GM23338 (cell line): Measurements from ENCODE around the gene SGCD.
"Not testable (repeated sequence)": the region's sequence is repeated elsewhere in the genome, so short reads cannot be mapped to it uniquely, and the experiment has no call there.

ENCODE experiments used
- CREB1 ChIP-seq: fragments of 250-450 bp; sonication (Bioruptor Pico); IDR thresholded peaks from 2 replicates; pipeline ENCODE4 v1.5.0; 2020; ENCODE audit warnings: low read depth, mild to moderate bottlenecking, moderate library complexity
- CTCF ChIP-seq, 2 experiments: fragments of 200-600 bp in 1 of 2; sonication (generic) in 1 of 2; conservative IDR thresholded peaks; 2 replicates each; pipeline versions ENCODE4 v1.5.1 to v1.6.1; 2016 to 2017; ENCODE audit warnings: antibody characterized with exemption in 2 of 2, low read depth in 2 of 2, mild to moderate bottlenecking in 2 of 2, moderate library complexity in 1 of 2
- ETS1 ChIP-seq: IDR thresholded peaks from 2 replicates; pipeline ENCODE4 v1.6.1; 2016; ENCODE audit warnings: antibody characterized with exemption
- EZH2 ChIP-seq: fragments of 200-600 bp; sonication (generic); IDR thresholded peaks from one replicate; pipeline ENCODE4 v1.8.0; 2017; ENCODE audit warnings: antibody characterized with exemption, mild to moderate bottlenecking, low read depth; ENCODE audit not compliant: unreplicated experiment
- EZH2phosphoT487 ChIP-seq: fragments of 200-600 bp; sonication (generic); IDR thresholded peaks from one replicate; pipeline ENCODE4 v1.8.1; 2018; ENCODE audit warnings: antibody characterized with exemption; ENCODE audit not compliant: unreplicated experiment
- JUNB ChIP-seq: IDR thresholded peaks from one replicate; pipeline ENCODE4 v1.6.1; 2016; ENCODE audit warnings: antibody characterized with exemption; ENCODE audit not compliant: unreplicated experiment
- POLR2AphosphoS5 ChIP-seq: IDR thresholded peaks from 2 replicates; pipeline ENCODE4 v1.6.1; 2016; ENCODE audit warnings: antibody characterized with exemption, low read depth
- REST ChIP-seq: IDR thresholded peaks from one replicate; pipeline ENCODE4 v1.6.1; 2018; ENCODE audit warnings: antibody characterized with exemption; ENCODE audit not compliant: unreplicated experiment
- STAT1 ChIP-seq: IDR thresholded peaks from one replicate; pipeline ENCODE4 v1.6.1; 2016; ENCODE audit warnings: antibody characterized with exemption; ENCODE audit not compliant: unreplicated experiment
- ZNF114 ChIP-seq: fragments of 250-450 bp; sonication (Bioruptor Pico); IDR thresholded peaks from 2 replicates; pipeline ENCODE4 v1.5.0; 2020; ENCODE audit warnings: mild to moderate bottlenecking, moderate library complexity
- ZNF331 ChIP-seq: fragments of 250-450 bp; sonication (Bioruptor Pico); IDR thresholded peaks from 2 replicates; pipeline ENCODE4 v1.5.0; 2020; ENCODE audit warnings: low read depth, mild to moderate bottlenecking, moderate library complexity
- TF ChIP-seq, protein P1 (sequence below): fragments of 250-450 bp; sonication (Bioruptor Pico); IDR thresholded peaks from 2 replicates; pipeline ENCODE4 v1.5.0; 2020; ENCODE audit warnings: mild to moderate bottlenecking, moderate library complexity

- not testable (repeated sequence) for TF ChIP-seq CTCF (conservative IDR thresholded peaks at IDR 0.05; ENCODE audit: low read depth in 2 of 2); EZH2; EZH2phosphoT487; CREB1; REST; ZNF114 (CRISPR knock-in tag); POLR2AphosphoS5; ZNF331; ETS1; STAT1; JUNB
- TF ChIP-seq, protein P1, sequence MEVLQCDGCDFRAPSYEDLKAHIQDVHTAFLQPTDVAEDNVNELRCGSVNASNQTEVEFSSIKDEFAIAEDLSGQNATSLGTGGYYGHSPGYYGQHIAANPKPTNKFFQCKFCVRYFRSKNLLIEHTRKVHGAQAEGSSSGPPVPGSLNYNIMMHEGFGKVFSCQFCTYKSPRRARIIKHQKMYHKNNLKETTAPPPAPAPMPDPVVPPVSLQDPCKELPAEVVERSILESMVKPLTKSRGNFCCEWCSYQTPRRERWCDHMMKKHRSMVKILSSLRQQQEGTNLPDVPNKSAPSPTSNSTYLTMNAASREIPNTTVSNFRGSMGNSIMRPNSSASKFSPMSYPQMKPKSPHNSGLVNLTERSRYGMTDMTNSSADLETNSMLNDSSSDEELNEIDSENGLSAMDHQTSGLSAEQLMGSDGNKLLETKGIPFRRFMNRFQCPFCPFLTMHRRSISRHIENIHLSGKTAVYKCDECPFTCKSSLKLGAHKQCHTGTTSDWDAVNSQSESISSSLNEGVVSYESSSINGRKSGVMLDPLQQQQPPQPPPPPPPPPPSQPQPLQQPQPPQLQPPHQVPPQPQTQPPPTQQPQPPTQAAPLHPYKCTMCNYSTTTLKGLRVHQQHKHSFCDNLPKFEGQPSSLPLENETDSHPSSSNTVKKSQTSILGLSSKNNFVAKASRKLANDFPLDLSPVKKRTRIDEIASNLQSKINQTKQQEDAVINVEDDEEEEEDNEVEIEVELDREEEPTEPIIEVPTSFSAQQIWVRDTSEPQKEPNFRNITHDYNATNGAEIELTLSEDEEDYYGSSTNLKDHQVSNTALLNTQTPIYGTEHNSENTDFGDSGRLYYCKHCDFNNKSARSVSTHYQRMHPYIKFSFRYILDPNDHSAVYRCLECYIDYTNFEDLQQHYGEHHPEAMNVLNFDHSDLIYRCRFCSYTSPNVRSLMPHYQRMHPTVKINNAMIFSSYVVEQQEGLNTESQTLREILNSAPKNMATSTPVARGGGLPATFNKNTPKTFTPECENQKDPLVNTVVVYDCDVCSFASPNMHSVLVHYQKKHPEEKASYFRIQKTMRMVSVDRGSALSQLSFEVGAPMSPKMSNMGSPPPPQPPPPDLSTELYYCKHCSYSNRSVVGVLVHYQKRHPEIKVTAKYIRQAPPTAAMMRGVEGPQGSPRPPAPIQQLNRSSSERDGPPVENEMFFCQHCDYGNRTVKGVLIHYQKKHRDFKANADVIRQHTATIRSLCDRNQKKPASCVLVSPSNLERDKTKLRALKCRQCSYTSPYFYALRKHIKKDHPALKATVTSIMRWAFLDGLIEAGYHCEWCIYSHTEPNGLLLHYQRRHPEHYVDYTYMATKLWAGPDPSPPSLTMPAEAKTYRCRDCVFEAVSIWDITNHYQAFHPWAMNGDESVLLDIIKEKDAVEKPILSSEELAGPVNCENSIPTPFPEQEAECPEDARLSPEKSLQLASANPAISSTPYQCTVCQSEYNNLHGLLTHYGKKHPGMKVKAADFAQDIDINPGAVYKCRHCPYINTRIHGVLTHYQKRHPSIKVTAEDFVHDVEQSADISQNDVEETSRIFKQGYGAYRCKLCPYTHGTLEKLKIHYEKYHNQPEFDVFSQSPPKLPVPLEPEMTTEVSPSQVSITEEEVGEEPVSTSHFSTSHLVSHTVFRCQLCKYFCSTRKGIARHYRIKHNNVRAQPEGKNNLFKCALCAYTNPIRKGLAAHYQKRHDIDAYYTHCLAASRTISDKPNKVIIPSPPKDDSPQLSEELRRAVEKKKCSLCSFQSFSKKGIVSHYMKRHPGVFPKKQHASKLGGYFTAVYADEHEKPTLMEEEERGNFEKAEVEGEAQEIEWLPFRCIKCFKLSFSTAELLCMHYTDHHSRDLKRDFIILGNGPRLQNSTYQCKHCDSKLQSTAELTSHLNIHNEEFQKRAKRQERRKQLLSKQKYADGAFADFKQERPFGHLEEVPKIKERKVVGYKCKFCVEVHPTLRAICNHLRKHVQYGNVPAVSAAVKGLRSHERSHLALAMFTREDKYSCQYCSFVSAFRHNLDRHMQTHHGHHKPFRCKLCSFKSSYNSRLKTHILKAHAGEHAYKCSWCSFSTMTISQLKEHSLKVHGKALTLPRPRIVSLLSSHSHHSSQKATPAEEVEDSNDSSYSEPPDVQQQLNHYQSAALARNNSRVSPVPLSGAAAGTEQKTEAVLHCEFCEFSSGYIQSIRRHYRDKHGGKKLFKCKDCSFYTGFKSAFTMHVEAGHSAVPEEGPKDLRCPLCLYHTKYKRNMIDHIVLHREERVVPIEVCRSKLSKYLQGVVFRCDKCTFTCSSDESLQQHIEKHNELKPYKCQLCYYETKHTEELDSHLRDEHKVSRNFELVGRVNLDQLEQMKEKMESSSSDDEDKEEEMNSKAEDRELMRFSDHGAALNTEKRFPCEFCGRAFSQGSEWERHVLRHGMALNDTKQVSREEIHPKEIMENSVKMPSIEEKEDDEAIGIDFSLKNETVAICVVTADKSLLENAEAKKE (CRISPR knock-in tag), result not testable (repeated sequence)
Observed at GRCh38 chr5:156666686-156667085, 339.7 kb downstream of the SGCD start.
